Astrocyte (in vitro differentiated cells and primary cell): ENCODE measurements around the gene PDXK. TPM values are rescaled to one million over a fixed set of nuclear protein-coding genes. Genes with fewer than 3 reads are reported as not detected.

Experiments
- DNase-seq: peaks from one replicate; pipeline ENCODE4 v3.0.0-alpha.2; 2010; ENCODE audit warnings: low read depth
- FAIRE-seq: peaks from 2 replicates; lab custom pipeline; 2011; peaks lifted over from hg19 to GRCh38; lab: Jason Lieb, UNC
- H2AFZ ChIP-seq: 2 replicates; pipeline ENCODE4 v1.6.0; 2012; ENCODE audit warnings: low read depth, low read length, inconsistent platforms
- H3K27ac ChIP-seq: 2 replicates; pipeline ENCODE4 v1.5.1; 2011; ENCODE audit warnings: low read depth, low read length, inconsistent platforms
- H3K27me3 ChIP-seq: 2 replicates; pipeline ENCODE4 v1.6.0; 2011; ENCODE audit warnings: low read length, inconsistent platforms; ENCODE audit not compliant: insufficient read depth
- H3K36me3 ChIP-seq: 2 replicates; pipeline ENCODE4 v1.5.1; 2011; ENCODE audit warnings: low read length, inconsistent platforms; ENCODE audit not compliant: insufficient read depth
- H3K4me1 ChIP-seq: 2 replicates; pipeline ENCODE4 v1.5.1; 2011; ENCODE audit warnings: low read length, inconsistent platforms; ENCODE audit not compliant: insufficient read depth
- H3K4me2 ChIP-seq: 2 replicates; pipeline ENCODE4 v1.6.0; 2012; ENCODE audit warnings: low read length, inconsistent platforms
- H3K4me3 ChIP-seq: 2 replicates; pipeline ENCODE4 v1.5.1; 2011; ENCODE audit warnings: low read depth, mild to moderate bottlenecking, low read length, inconsistent platforms; ENCODE audit not compliant: insufficient read depth
- H3K79me2 ChIP-seq: 2 replicates; pipeline ENCODE4 v1.6.0; 2012; ENCODE audit warnings: mild to moderate bottlenecking, low read length, inconsistent platforms; ENCODE audit not compliant: insufficient read depth
- H3K9ac ChIP-seq: 2 replicates; pipeline ENCODE4 v1.6.0; 2012; ENCODE audit warnings: mild to moderate bottlenecking, low read length, inconsistent platforms
- H3K9me3 ChIP-seq: 2 replicates; pipeline ENCODE4 v1.5.1; 2012; ENCODE audit warnings: low read depth, mild to moderate bottlenecking, low read length, inconsistent platforms; ENCODE audit not compliant: insufficient read depth
- H4K20me1 ChIP-seq: 2 replicates; pipeline ENCODE4 v1.6.0; 2012; ENCODE audit warnings: low read length, inconsistent platforms; ENCODE audit not compliant: insufficient read depth
- H3K27ac Mint-ChIP-seq: one replicate; pipeline ENCODE4 v1.8.0; 2021; ENCODE audit warnings: mild to moderate bottlenecking, mixed read lengths; ENCODE audit not compliant: unreplicated experiment
- H3K27me3 Mint-ChIP-seq: one replicate; pipeline ENCODE4 v1.8.0; 2021; ENCODE audit warnings: low read depth, mixed read lengths; ENCODE audit not compliant: unreplicated experiment
- H3K36me3 Mint-ChIP-seq: one replicate; pipeline ENCODE4 v1.8.0; 2021; ENCODE audit warnings: low read depth, mixed read lengths; ENCODE audit not compliant: unreplicated experiment
- H3K4me1 Mint-ChIP-seq: one replicate; pipeline ENCODE4 v1.8.0; 2021; ENCODE audit warnings: low read depth, mixed read lengths; ENCODE audit not compliant: unreplicated experiment
- H3K4me3 Mint-ChIP-seq: one replicate; pipeline ENCODE4 v1.8.0; 2021; ENCODE audit warnings: mild to moderate bottlenecking, moderate library complexity, mixed read lengths; ENCODE audit not compliant: unreplicated experiment
- H3K9me3 Mint-ChIP-seq: one replicate; pipeline ENCODE4 v1.8.0; 2021; ENCODE audit warnings: mild to moderate bottlenecking, mixed read lengths; ENCODE audit not compliant: unreplicated experiment
- EZH2 ChIP-seq: IDR thresholded peaks from 2 replicates; pipeline ENCODE4 v1.6.1; 2012; ENCODE audit warnings: mild to moderate bottlenecking, low read length, inconsistent platforms; ENCODE audit not compliant: insufficient read depth
- total RNA-seq: library from RNA; stranded (reverse); gene quantifications from 2 replicates; pipeline ENCODE4 v1.2.1, GENCODE V29; 2021
- TF ChIP-seq, protein P1 (sequence below): IDR thresholded peaks from 2 replicates; pipeline ENCODE4 v1.5.1; 2011; ENCODE audit warnings: low read depth, mild to moderate bottlenecking, inconsistent platforms, low read length, moderate library complexity; ENCODE audit not compliant: insufficient read depth

The PDXK gene
- total RNA-seq, 1 donor from 2014 or later, result 180 TPM

DNA sequence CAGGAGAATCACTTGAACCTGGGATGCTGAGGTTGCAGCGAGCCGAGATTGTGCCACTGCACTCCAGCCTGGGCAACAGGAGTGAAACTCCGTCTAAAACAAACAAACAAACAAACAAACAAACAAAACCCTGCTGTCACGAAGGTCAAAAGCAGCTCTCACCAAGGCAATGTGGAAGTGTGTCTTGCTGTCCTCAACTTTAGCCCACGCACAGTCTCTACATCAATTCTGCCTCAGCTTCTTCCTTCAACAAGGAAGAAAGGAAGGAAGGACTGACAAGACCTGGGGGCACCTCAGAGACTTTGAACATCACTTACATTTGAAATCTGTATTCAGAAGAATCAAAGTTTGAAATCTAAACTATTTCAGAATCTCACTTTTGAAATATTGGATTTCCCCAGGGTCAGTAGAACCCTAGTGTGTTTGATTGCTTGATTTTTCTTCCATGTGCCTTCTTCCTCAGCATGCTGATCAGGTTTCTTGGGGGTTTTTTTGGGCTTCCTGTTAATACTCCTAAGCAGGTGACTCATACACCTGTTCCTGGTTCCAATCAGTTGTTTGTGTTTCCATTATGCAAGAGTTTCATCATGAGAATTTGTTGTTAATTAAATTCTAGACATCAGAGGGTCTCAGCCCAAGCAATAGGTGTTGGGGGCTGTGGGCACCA, 63.6 kb downstream of the PDXK start:
- no peak for TF ChIP-seq EZH2
- TF ChIP-seq, protein P1, sequence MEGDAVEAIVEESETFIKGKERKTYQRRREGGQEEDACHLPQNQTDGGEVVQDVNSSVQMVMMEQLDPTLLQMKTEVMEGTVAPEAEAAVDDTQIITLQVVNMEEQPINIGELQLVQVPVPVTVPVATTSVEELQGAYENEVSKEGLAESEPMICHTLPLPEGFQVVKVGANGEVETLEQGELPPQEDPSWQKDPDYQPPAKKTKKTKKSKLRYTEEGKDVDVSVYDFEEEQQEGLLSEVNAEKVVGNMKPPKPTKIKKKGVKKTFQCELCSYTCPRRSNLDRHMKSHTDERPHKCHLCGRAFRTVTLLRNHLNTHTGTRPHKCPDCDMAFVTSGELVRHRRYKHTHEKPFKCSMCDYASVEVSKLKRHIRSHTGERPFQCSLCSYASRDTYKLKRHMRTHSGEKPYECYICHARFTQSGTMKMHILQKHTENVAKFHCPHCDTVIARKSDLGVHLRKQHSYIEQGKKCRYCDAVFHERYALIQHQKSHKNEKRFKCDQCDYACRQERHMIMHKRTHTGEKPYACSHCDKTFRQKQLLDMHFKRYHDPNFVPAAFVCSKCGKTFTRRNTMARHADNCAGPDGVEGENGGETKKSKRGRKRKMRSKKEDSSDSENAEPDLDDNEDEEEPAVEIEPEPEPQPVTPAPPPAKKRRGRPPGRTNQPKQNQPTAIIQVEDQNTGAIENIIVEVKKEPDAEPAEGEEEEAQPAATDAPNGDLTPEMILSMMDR, result no peak
- no peak for DNase-seq
- no peaks in the 10 kb centered on the region for H3K9me3 Mint-ChIP-seq
- H3K79me2 ChIP-seq, result no peaks in the 10 kb centered on the region
- H3K4me1 ChIP-seq, result peaks cover 6% of the 10 kb centered on the region
- H3K27ac ChIP-seq, result no peak overlapping the region
- peaks cover 28% of the 10 kb centered on the region for H3K27me3 Mint-ChIP-seq
- H4K20me1 ChIP-seq, result no peaks in the 10 kb centered on the region
- FAIRE-seq, result no peak
- no peaks in the 10 kb centered on the region for H3K27me3 ChIP-seq
- H3K4me1 Mint-ChIP-seq, result peaks cover 4% of the 10 kb centered on the region
- no peak overlapping the region for H3K4me2 ChIP-seq
- no peak overlapping the region for H3K4me3 Mint-ChIP-seq
- H3K9ac ChIP-seq, result no peak overlapping the region
- no peak overlapping the region for H3K27ac Mint-ChIP-seq
- H2AFZ ChIP-seq, result no peak overlapping the region
- H3K36me3 Mint-ChIP-seq, result peaks cover 6% of the 10 kb centered on the region
- no peaks in the 10 kb centered on the region for H3K36me3 ChIP-seq
- H3K9me3 ChIP-seq, result no peaks in the 10 kb centered on the region
- H3K4me3 ChIP-seq, result no peak overlapping the region

DNA sequence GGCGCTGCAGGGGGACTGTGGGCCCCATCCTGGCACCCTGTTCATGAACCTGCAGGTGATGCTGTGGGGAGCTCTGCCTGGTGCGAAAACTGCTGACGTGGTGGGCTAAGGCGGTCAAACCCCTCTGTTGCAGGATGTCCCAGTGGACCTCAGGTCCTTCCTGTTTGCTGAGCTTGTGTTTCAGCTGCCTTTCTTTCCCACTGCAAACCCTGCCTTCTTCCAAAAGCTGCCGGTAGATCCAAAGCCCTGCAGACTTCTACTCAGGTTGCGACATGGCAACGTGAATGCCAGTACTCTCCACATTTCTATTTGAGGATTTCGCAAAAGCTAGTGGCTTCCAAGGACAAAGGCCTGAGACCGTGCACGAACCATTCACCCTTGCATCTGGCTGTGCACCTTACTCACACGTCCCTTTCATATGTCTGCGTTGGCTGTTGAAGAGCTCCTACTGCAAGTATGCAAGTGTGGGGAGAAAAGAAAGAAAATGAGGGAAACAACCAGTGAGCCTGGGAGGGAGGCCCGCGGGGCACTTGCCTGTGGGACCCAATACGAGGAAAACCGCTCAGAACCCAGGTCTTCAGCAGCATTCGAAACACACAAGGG, 64.3 kb downstream of the PDXK start:
- no peak overlapping the region for H3K27ac ChIP-seq
- no peak for TF ChIP-seq EZH2
- TF ChIP-seq, protein P1, result no peak
- no peak overlapping the region for H3K9ac ChIP-seq
- no peak overlapping the region for H2AFZ ChIP-seq
- no peaks in the 10 kb centered on the region for H3K79me2 ChIP-seq
- no peak overlapping the region for H3K4me2 ChIP-seq
- no peak overlapping the region for H3K4me3 Mint-ChIP-seq
- H3K9me3 Mint-ChIP-seq, result no peaks in the 10 kb centered on the region
- peaks cover 28% of the 10 kb centered on the region for H3K27me3 Mint-ChIP-seq
- no peak overlapping the region for H3K27ac Mint-ChIP-seq
- DNase-seq (no peak), FAIRE-seq (no peak)
- H3K36me3 ChIP-seq, result no peaks in the 10 kb centered on the region
- peaks cover 6% of the 10 kb centered on the region for H3K36me3 Mint-ChIP-seq
- no peaks in the 10 kb centered on the region for H3K27me3 ChIP-seq
- no peaks in the 10 kb centered on the region for H4K20me1 ChIP-seq
- H3K4me3 ChIP-seq, result no peak overlapping the region
- peaks cover 4% of the 10 kb centered on the region for H3K4me1 Mint-ChIP-seq
- H3K4me1 ChIP-seq, result peaks cover 6% of the 10 kb centered on the region
- H3K9me3 ChIP-seq, result no peaks in the 10 kb centered on the region

DNA sequence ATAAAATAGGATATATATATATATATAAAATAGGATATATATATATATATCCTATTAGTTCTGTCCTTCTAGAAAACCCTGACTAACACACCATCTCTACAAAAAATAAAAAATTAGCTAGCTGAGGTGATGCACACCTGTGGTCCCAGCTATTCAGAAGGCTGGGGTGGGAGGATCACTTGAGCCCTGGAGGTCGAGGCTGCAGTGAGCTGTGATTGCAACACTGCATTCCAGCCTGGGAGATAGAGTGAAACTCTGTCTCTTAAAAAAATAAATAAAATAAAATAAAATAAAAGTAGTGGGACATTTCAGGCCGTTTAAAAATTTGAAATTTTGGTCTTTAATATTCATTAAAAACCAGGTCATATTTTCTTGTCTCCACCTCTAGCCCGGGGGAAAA, 66.2 kb downstream of the PDXK start:
- FAIRE-seq (no peak), DNase-seq (no peak)
- no peak overlapping the region for H2AFZ ChIP-seq
- peaks cover 6% of the 10 kb centered on the region for H3K36me3 Mint-ChIP-seq
- H3K4me1 Mint-ChIP-seq, result peaks cover 2% of the 10 kb centered on the region
- no peak overlapping the region for H3K9ac ChIP-seq
- H3K4me3 Mint-ChIP-seq, result no peak overlapping the region
- peaks cover 2% of the 10 kb centered on the region for H3K4me1 ChIP-seq
- no peaks in the 10 kb centered on the region for H3K9me3 ChIP-seq
- no peak overlapping the region for H3K4me2 ChIP-seq
- H3K4me3 ChIP-seq, result no peak overlapping the region
- TF ChIP-seq, protein P1, result no peak
- TF ChIP-seq EZH2, result no peak
- no peaks in the 10 kb centered on the region for H3K27me3 ChIP-seq
- peaks cover 28% of the 10 kb centered on the region for H3K27me3 Mint-ChIP-seq
- H3K9me3 Mint-ChIP-seq, result no peaks in the 10 kb centered on the region
- H4K20me1 ChIP-seq, result peaks cover 4% of the 10 kb centered on the region
- H3K79me2 ChIP-seq, result peaks cover 8% of the 10 kb centered on the region
- no peak overlapping the region for H3K27ac Mint-ChIP-seq
- H3K36me3 ChIP-seq, result no peaks in the 10 kb centered on the region
- no peak overlapping the region for H3K27ac ChIP-seq
